Measurements from ENCODE around the gene RAB5IF. TPM values are rescaled to one million over a fixed set of nuclear protein-coding genes. Genes with fewer than 3 reads are reported as not detected.
"Not testable (repeated sequence)": the region's sequence is repeated elsewhere in the genome, so short reads cannot be mapped to it uniquely, and the experiment has no call there.

The RAB5IF gene
- total and polyA plus RNA-seq, 3 donors from 2014 or later: 75.7 to 93.1 (median 81.3) TPM

GRCh38 chr20:36607586-36608387 is 2.2 kb downstream of the RAB5IF start:
- H3K4me3 ChIP-seq: no peak overlapping the region
- peaks cover 10% of the 10 kb centered on the region for H3K4me1 ChIP-seq
- intact Hi-C loops (cut with DNase I; ENCODE audit: low total_unique reads): loop anchor here (5.0 to 10.0 kb wide), 2 partner anchors 35 to 63 kb away; partner anchors contain the start of genes MYL9 and TGIF2
- no peak overlapping the region for H3K27ac ChIP-seq
- TF ChIP-seq POLR2A (IDR thresholded peaks at IDR 0.05): no peak
- TF ChIP-seq CTCF (IDR thresholded peaks at IDR 0.05): no peak
- H3K36me3 ChIP-seq (ENCODE audit: low read depth, missing control alignments): no peaks in the 10 kb centered on the region
- DNase-seq: no peak
- WGBS, 2 donors: 74 to 75% methylated on average over 7 of the region's 7 CpGs
- no peaks in the 10 kb centered on the region for H3K27me3 ChIP-seq
- no peaks in the 10 kb centered on the region for H3K9me3 ChIP-seq

- H3K9me3 ChIP-seq; H3K27ac ChIP-seq; H3K4me1 ChIP-seq; DNase-seq; H3K27me3 ChIP-seq; H3K4me3 ChIP-seq; H3K36me3 ChIP-seq (ENCODE audit: low read depth, missing control alignments): not testable (repeated sequence)
- intact Hi-C loops (cut with DNase I; ENCODE audit: low total_unique reads): loop anchor here (5.0 to 10.0 kb wide), 2 partner anchors 36 to 64 kb away; partner anchors contain the start of genes MYL9 and TGIF2
- 92 to 94% methylated on average over 6 of the region's 6 CpGs for WGBS, 2 donors
These were observed 2.8 kb downstream of the RAB5IF start for GRCh38 chr20:36608388-36608728.

- Histone ChIP-seq H3K36me3 (ENCODE audit: low read depth, missing control alignments) (no peaks in the 10 kb centered on the region), H3K27me3 (no peaks in the 10 kb centered on the region), H3K9me3 (no peaks in the 10 kb centered on the region), H3K4me1 (peaks cover 3% of the 10 kb centered on the region), H3K4me3 (no peak overlapping the region), H3K27ac (no peak overlapping the region)
- TF ChIP-seq POLR2A (IDR thresholded peaks at IDR 0.05): no peak
- no peak for TF ChIP-seq CTCF (IDR thresholded peaks at IDR 0.05)
- intact Hi-C loops (cut with DNase I; ENCODE audit: low total_unique reads): no loop called here
- 90 to 93% methylated on average over 5 of the region's 5 CpGs for WGBS, 2 donors
- no peak for DNase-seq
These were observed 6.0 kb downstream of the RAB5IF start for GRCh38 chr20:36611625-36612024.

- TF ChIP-seq POLR2A (IDR thresholded peaks at IDR 0.05) (no peak), CTCF (IDR thresholded peaks at IDR 0.05) (no peak)
- Histone ChIP-seq H3K27me3 (no peaks in the 10 kb centered on the region), H3K4me3 (no peak overlapping the region), H3K36me3 (ENCODE audit: low read depth, missing control alignments) (no peaks in the 10 kb centered on the region), H3K27ac (no peak overlapping the region), H3K4me1 (no peaks in the 10 kb centered on the region), H3K9me3 (no peaks in the 10 kb centered on the region)
- intact Hi-C loops (cut with DNase I; ENCODE audit: low total_unique reads): no loop called here
- 78 to 100% methylated on average over 3 of the region's 3 CpGs for WGBS, 2 donors
- no peak for DNase-seq
These were observed 8.4 kb downstream of the RAB5IF start for GRCh38 chr20:36613974-36614373.

- 83 to 91% methylated on average over 14 of the region's 14 CpGs for WGBS, 2 donors
- Histone ChIP-seq H3K36me3 (ENCODE audit: low read depth, missing control alignments) (no peaks in the 10 kb centered on the region), H3K9me3 (no peaks in the 10 kb centered on the region), H3K27me3 (no peaks in the 10 kb centered on the region), H3K4me3 (no peak overlapping the region), H3K4me1 (no peaks in the 10 kb centered on the region), H3K27ac (no peak overlapping the region)
- DNase-seq: no peak
- intact Hi-C loops (cut with DNase I; ENCODE audit: low total_unique reads): no loop called here
- TF ChIP-seq POLR2A (IDR thresholded peaks at IDR 0.05): no peak
- no peak for TF ChIP-seq CTCF (IDR thresholded peaks at IDR 0.05)
These were observed 9.4 kb downstream of the RAB5IF start for GRCh38 chr20:36614781-36615557.

Measured in testis (tissue), 3 donors.